K562 (cell line): Measurements from ENCODE around the gene GFOD1. TPM values are rescaled to one million over a fixed set of nuclear protein-coding genes. Genes with fewer than 3 reads are reported as not detected.
A peak's percentile ranks its signal among the peaks of the same experiment; 100 is the strongest.

ENCODE experiments used
- ARHGAP35 ChIP-seq: fragments of 450-650 bp; IDR thresholded peaks from 2 replicates; pipeline ENCODE4 v1.6.1; 2018; ENCODE audit not compliant: partially characterized antibody
- BRF2 ChIP-seq: IDR thresholded peaks from 3 replicates; pipeline ENCODE4 v1.6.1; 2011; ENCODE audit warnings: borderline replicate concordance, mild to moderate bottlenecking; ENCODE audit not compliant: insufficient read length, insufficient read depth
- DIDO1 ChIP-seq: fragments of 450-650 bp; IDR thresholded peaks from 2 replicates; pipeline ENCODE4 v1.6.1; 2016; ENCODE audit warnings: low read depth, missing biosample characterization, missing genetic modification characterization
- ERF ChIP-seq: fragments of 450-650 bp; formaldehyde crosslinking; IDR thresholded peaks from 2 replicates; pipeline ENCODE4 v1.4.0; 2020; ENCODE audit warnings: mild to moderate bottlenecking, mixed read lengths
- EWSR1 ChIP-seq: fragments of 450-650 bp; IDR thresholded peaks from 2 replicates; pipeline ENCODE4 v1.6.1; 2018; ENCODE audit warnings: borderline replicate concordance, mild to moderate bottlenecking, low read depth, moderate library complexity; ENCODE audit not compliant: partially characterized antibody
- GTF2E2 ChIP-seq: fragments of 200-800 bp; sonication (Bioruptor generic); IDR thresholded peaks from 2 replicates; pipeline ENCODE4 v1.6.1; 2016; ENCODE audit warnings: missing genetic modification characterization, missing compliant biosample characterization
- HDAC3 ChIP-seq: fragments of 450-650 bp; IDR thresholded peaks from 2 replicates; pipeline ENCODE4 v1.6.1; 2018; ENCODE audit warnings: borderline replicate concordance, mild to moderate bottlenecking, moderate library complexity; ENCODE audit not compliant: partially characterized antibody
- HDAC8 ChIP-seq: fragments of 450-650 bp; IDR thresholded peaks from 2 replicates; pipeline ENCODE4 v1.6.1; 2016; ENCODE audit warnings: mild to moderate bottlenecking, missing genetic modification characterization, moderate library complexity, missing compliant biosample characterization
- IRF9 ChIP-seq: fragments of 450-650 bp; IDR thresholded peaks from 2 replicates; pipeline ENCODE4 v1.6.1; 2016; ENCODE audit warnings: missing biosample characterization, missing genetic modification characterization
- KAT7 ChIP-seq: sonication (generic); formaldehyde crosslinking; IDR thresholded peaks from 2 replicates; pipeline ENCODE4 v1.8.0; 2022; ENCODE audit warnings: missing genetic modification reagents, mild to moderate bottlenecking, borderline replicate concordance
- KDM4B ChIP-seq, 2 experiments: fragments of 450-650 bp in 1 of 2; sonication (generic) in 1 of 2; IDR thresholded peaks; 2 replicates each; pipeline ENCODE4 v1.6.1; 2016 to 2017; ENCODE audit warnings: borderline replicate concordance in 2 of 2, antibody characterized with exemption in 1 of 2, low read depth in 1 of 2, mild to moderate bottlenecking in 1 of 2
- NCOA4 ChIP-seq: fragments of 450-650 bp; IDR thresholded peaks from 2 replicates; pipeline ENCODE4 v1.6.1; 2018; ENCODE audit warnings: mild to moderate bottlenecking; ENCODE audit not compliant: partially characterized antibody
- NFRKB ChIP-seq: fragments of 450-650 bp; IDR thresholded peaks from 2 replicates; pipeline ENCODE4 v1.6.1; 2016; ENCODE audit warnings: low read depth
- NRF1 ChIP-seq, 2 experiments: fragments of 450-650 bp; IDR thresholded peaks in 1 of 2; conservative IDR thresholded peaks in 1 of 2; 2 replicates each; pipeline ENCODE4 v1.6.1; 2014; ENCODE audit warnings: mild to moderate bottlenecking in 2 of 2
- OTX1 ChIP-seq: fragments of 450-650 bp; formaldehyde crosslinking; IDR thresholded peaks from 2 replicates; pipeline ENCODE4 v1.4.0; 2022; ENCODE audit warnings: mild to moderate bottlenecking
- RBM25 ChIP-seq: fragments of 200-400 bp; formaldehyde crosslinking; IDR thresholded peaks from 2 replicates; pipeline ENCODE4 v1.6.1; 2018; ENCODE audit warnings: low read length, low read depth, moderate library complexity; ENCODE audit not compliant: severe bottlenecking
- SMARCA5 ChIP-seq: fragments of 450-650 bp; IDR thresholded peaks from 2 replicates; pipeline ENCODE4 v1.6.1; 2016
- SMARCE1 ChIP-seq: fragments of 450-650 bp; IDR thresholded peaks from 2 replicates; pipeline ENCODE4 v1.7.1; 2016; ENCODE audit warnings: mild to moderate bottlenecking
- SNRNP70 ChIP-seq: fragments of 200-400 bp; formaldehyde crosslinking; optimal IDR thresholded peaks from 2 replicates; pipeline ENCODE3; 2017; ENCODE audit warnings: low read depth, low read length
- SP2 ChIP-seq: IDR thresholded peaks from 2 replicates; pipeline ENCODE4 v1.6.1; 2011; ENCODE audit warnings: mild to moderate bottlenecking, low read depth, low read length, moderate library complexity; ENCODE audit not compliant: poor library complexity, severe bottlenecking; ENCODE audit errors: extremely low read depth
- SRF ChIP-seq, 2 experiments: fragments of 250-450, 450-650 bp in 1 of 2; sonication (Bioruptor Pico) in 1 of 2; sonication (generic) in 1 of 2; formaldehyde crosslinking; IDR thresholded peaks; 2 replicates each; pipeline versions ENCODE4 v1.5.0 to v1.5.1; 2020 to 2022; ENCODE audit warnings: mild to moderate bottlenecking in 1 of 2, missing genetic modification reagents in 1 of 2
- polyA plus RNA-seq, 8 experiments: library from polyadenylated mRNA; depleted of rRNA in 4 of 8; stranded (reverse) in 5 of 8; unstranded in 3 of 8; fragments of >200 nt; fragmentation: Nextera tagmentation in 2 of 8; fragmentation: Illumina TruSeq in 1 of 8; extraction: Ambion mirVana in 2 of 8; extraction: Trizol in 1 of 8; gene quantifications; 2 replicates each; pipeline versions ENCODE4 v1.2.1 to v1.2.3, GENCODE V29; 2011 to 2014; ENCODE audit warnings: inconsistent platforms in 1 of 8, missing spikeins in 1 of 8
- total RNA-seq, 7 experiments: library from RNA; depleted of rRNA in 6 of 7; stranded (reverse); fragments of >200 nt in 6 of 7; fragmentation: Illumina TruSeq in 2 of 7; extraction: Trizol in 2 of 7; gene quantifications; 2 replicates each; pipeline versions ENCODE4 v1.2.1 to v1.2.3, GENCODE V29; 2011 to 2021; ENCODE audit warnings: low replicate concordance in 1 of 7

GFOD1 gene
- total and polyA plus RNA-seq, 9 of the 15 experiments (the other 6 are each of a cell fraction or from before 2014, with no cell fraction given), result 3.8 to 12.0 (median 8.2) TPM

- TF ChIP-seq ERF (CRISPR knock-in tag) (peak; percentile 85; the same call in 1 of the 2 replicates), SRF (CRISPR knock-in tag; IDR thresholded peaks at IDR 0.05) (no peak), IRF9 (tag) (no peak), KDM4B (IDR thresholded peaks at IDR 0.05; ENCODE audit: borderline replicate concordance in 2 of 2, low read depth in 1 of 2) (no peak), HDAC8 (tag) (peak; percentile 73), SNRNP70 (no peak), ARHGAP35 (no peak), DIDO1 (tag) (no peak), SMARCE1 (peak; percentile 83), KAT7 (CRISPR knock-in tag) (no peak), GTF2E2 (tag) (no peak; the same call in 1 of the 2 replicates), BRF2 (no peak), HDAC3 (no peak), SP2 (no peak), RBM25 (no peak), NCOA4 (no peak), NRF1 (conservative IDR thresholded peaks at IDR 0.05 in 1 of 2, IDR thresholded peaks at IDR 0.05 in 1 of 2) (no peak), NFRKB (no peak), OTX1 (CRISPR knock-in tag) (no peak), SMARCA5 (no peak), EWSR1 (no peak)
These were observed 126.5 kb downstream of the GFOD1 start (continued) for GRCh38 chr6:13360671-13361540.
